GM12875 (cell line): ENCODE data around the gene CFAP92.

Source experiments
- H3K4me3 ChIP-seq: one replicate; pipeline ENCODE4 v1.5.1; 2011; ENCODE audit warnings: low read depth, low read length, control low read depth
- TF ChIP-seq, protein P1 (sequence below): IDR thresholded peaks from 2 replicates; pipeline ENCODE4 v1.5.1; 2011; ENCODE audit warnings: low read depth, mild to moderate bottlenecking, control low read depth, inconsistent platforms, low read length, moderate library complexity, borderline replicate concordance; ENCODE audit not compliant: insufficient read depth

Gene CFAP92

DNA sequence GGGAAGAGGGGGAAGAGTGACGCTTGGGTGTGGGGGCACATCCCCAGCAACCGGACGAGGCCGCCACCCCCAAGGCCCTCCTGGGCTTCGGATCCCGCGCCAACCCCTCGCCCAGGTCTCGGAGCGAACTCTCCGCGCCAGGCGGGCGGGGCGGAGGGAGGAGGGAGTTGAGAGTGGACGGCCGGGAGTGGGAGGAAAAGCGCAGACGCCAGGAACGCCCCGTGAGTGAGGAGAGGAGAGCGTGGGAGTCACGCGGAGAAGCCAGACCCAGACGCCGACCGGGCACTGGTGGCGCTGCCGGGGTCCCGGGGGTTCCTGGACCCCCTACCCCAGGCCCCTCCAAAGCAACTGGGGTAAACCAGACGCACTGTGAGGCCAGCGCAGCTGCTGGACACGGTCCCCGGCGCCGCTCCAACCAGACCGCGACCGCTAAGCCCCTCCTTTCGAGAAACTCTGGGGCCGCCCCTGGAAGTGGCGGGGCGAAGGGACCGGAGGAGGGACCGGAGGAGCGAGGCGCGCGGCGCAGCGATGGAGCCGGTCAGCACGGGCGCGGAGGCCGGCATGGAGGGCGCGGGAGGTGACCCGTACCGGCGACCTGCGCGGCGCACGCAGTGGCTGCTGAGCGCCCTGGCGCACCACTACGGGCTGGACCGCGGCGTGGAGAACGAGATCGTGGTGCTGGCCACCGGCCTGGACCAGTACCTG lies 7.4 kb upstream of the CFAP92 start, which contains the start of gene EFCC1:
EFCC1 (plus strand) TSS at position 204 of the 705 bp plus-strand sequence; CDS start at position 529, 325 bp downstream.
- TF ChIP-seq, protein P1, sequence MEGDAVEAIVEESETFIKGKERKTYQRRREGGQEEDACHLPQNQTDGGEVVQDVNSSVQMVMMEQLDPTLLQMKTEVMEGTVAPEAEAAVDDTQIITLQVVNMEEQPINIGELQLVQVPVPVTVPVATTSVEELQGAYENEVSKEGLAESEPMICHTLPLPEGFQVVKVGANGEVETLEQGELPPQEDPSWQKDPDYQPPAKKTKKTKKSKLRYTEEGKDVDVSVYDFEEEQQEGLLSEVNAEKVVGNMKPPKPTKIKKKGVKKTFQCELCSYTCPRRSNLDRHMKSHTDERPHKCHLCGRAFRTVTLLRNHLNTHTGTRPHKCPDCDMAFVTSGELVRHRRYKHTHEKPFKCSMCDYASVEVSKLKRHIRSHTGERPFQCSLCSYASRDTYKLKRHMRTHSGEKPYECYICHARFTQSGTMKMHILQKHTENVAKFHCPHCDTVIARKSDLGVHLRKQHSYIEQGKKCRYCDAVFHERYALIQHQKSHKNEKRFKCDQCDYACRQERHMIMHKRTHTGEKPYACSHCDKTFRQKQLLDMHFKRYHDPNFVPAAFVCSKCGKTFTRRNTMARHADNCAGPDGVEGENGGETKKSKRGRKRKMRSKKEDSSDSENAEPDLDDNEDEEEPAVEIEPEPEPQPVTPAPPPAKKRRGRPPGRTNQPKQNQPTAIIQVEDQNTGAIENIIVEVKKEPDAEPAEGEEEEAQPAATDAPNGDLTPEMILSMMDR: no peak
- H3K4me3 ChIP-seq: no peak within 1 kb of the TSS

DNA sequence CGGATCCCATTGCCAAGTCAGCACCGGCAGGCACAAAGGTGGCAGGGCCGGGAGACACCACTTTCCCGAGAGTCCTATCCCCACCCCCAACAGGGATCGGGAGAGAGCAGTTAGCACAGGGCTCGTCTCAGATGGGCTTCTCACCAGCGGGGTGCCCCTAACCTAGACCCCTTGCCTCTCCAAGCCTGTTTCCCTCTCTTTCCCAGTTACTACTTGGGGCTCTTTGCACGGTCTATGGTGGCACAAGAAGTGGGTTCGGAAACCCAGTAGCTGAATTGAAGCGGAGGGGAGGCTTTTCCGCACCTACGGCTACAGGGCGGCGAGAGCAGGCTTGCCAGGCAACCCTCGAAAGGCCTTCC lies 6.8 kb upstream of the CFAP92 start:
- no peak overlapping the region for H3K4me3 ChIP-seq
- TF ChIP-seq, protein P1: no peak

DNA sequence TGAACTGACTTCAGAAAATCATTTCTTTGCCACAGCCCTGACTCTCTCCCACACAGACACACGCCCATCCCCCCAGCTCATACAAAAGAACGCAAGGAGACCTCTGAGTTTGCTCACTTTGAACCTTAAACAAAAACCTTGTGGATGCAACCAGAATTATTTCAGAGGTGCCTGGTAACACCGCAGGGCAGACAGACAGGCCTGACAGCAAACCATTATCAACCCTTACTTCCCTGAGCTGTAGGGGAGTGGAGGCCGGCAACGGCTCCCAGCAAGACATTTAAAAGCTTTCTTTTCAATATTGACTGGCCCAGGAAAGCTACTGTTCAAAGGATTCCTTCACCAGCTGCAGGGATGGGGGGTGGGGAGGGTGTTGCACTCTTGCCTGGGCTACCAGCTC lies 5.2 kb upstream of the CFAP92 start:
- TF ChIP-seq, protein P1: no peak
- H3K4me3 ChIP-seq: no peak overlapping the region

- no peak overlapping the region for H3K4me3 ChIP-seq
- TF ChIP-seq, protein P1: no peak
Observed at GRCh38 chr3:128998561-128998960, 4.7 kb upstream of the CFAP92 start.

DNA sequence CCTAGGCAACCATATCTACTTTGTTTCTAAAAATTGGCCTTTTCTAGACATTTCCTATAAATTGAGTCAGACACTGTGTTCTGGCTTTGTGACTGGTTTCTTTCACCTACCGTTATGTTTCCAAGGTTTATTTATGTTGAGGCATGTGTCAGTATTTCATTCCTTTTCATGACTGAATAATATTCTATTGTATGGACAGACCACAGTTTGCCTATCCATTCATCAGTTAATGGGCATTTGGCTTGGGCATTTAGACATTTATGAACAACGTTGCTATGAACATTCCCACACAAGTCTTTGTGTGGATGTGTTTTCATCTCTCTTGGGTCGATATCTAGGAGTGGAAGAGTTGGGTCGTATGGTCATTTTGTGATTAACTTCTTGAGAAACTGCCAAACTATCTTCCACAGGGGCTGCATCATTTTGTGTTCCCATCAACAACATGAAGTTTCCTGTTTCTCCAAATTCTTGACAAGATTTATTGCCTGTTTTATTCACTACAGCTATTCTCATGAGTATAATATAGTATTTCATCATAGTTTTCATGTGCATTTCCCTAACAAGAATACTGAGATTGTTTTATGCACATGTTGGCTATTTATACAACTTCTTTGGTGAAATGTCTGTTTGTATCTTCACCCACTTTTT lies 3.7 kb upstream of the CFAP92 start:
- TF ChIP-seq, protein P1: no peak
- no peak overlapping the region for H3K4me3 ChIP-seq

GRCh38 chr3:128996726-128997125 lies 2.9 kb upstream of the CFAP92 start:
- no peak overlapping the region for H3K4me3 ChIP-seq
- TF ChIP-seq, protein P1: no peak

GRCh38 chr3:128996200-128996599 lies 2.3 kb upstream of the CFAP92 start:
- no peak overlapping the region for H3K4me3 ChIP-seq
- TF ChIP-seq, protein P1: no peak
